Skeletal muscle tissue (tissue), 4 donors: Measurements from ENCODE around the gene MDH1. TPM values are rescaled to one million over a fixed set of nuclear protein-coding genes. Genes with fewer than 3 reads are reported as not detected.
"Not testable (repeated sequence)": the region's sequence is repeated elsewhere in the genome, so short reads cannot be mapped to it uniquely, and the experiment has no call there.

Experiments used
- H3K27ac ChIP-seq: one replicate; pipeline ENCODE4 v1.7.0; 2013; ENCODE audit warnings: mild to moderate bottlenecking, low read depth, low read length, inconsistent platforms
- H3K27me3 ChIP-seq, 3 donors: one replicate each; pipeline ENCODE4 v1.7.0; 2013; ENCODE audit warnings: low read length in 3 of 3; ENCODE audit not compliant: control insufficient read depth in 3 of 3, insufficient read depth in 3 of 3
- H3K36me3 ChIP-seq, 3 donors: one replicate each; pipeline ENCODE4 v1.7.0; 2013; ENCODE audit warnings: low read length in 3 of 3; ENCODE audit not compliant: control insufficient read depth in 3 of 3, insufficient read depth in 3 of 3
- H3K4me1 ChIP-seq, 3 donors: one replicate each; pipeline ENCODE4 v1.7.0; 2013; ENCODE audit warnings: low read length in 3 of 3, mild to moderate bottlenecking in 3 of 3; ENCODE audit not compliant: control insufficient read depth in 3 of 3, insufficient read depth in 3 of 3
- H3K4me3 ChIP-seq, 3 donors: one replicate each; pipeline ENCODE4 v1.7.0; 2013; ENCODE audit warnings: low read length in 3 of 3
- H3K9ac ChIP-seq, 3 donors: one replicate each; pipeline ENCODE4 v1.7.0; 2013; ENCODE audit warnings: low read length in 3 of 3, mild to moderate bottlenecking in 3 of 3, moderate library complexity in 2 of 3, low read depth in 1 of 3
- H3K9me3 ChIP-seq, 3 donors: one replicate each; pipeline ENCODE4 v1.7.0; 2013; ENCODE audit warnings: low read length in 3 of 3; ENCODE audit not compliant: control insufficient read depth in 3 of 3
- total RNA-seq: library from RNA; depleted of rRNA; stranded (reverse); fragments of >200 nt; gene quantifications from one replicate; pipeline ENCODE4 v1.2.3, GENCODE V29; 2014
- donor health status: Osteomylitis.

MDH1 gene
- total RNA-seq, 1 donor from 2014 or later: 232 TPM

GRCh38 chr2:63569740-63570139 lies 19.0 kb upstream of the MDH1 start:
- H3K36me3 ChIP-seq: no peaks in the 10 kb centered on the region
- no peaks in the 10 kb centered on the region for H3K9me3 ChIP-seq
- no peaks in the 10 kb centered on the region for H3K27me3 ChIP-seq
- no peak overlapping the region for H3K9ac ChIP-seq
- H3K4me3 ChIP-seq: no peak overlapping the region
- no peaks in the 10 kb centered on the region for H3K4me1 ChIP-seq
- H3K27ac ChIP-seq: no peak overlapping the region

- Histone ChIP-seq H3K27me3 (no peaks in the 10 kb centered on the region), H3K4me1 (no peaks in the 10 kb centered on the region), H3K9me3 (no peaks in the 10 kb centered on the region), H3K27ac (no peak overlapping the region), H3K9ac (no peak overlapping the region), H3K36me3 (no peaks in the 10 kb centered on the region), H3K4me3 (no peak overlapping the region)
Measured at GRCh38 chr2:63571291-63571690, 17.5 kb upstream of the MDH1 start.

- Histone ChIP-seq H3K27ac (no peak overlapping the region), H3K4me3 (no peak overlapping the region), H3K9me3 (no peaks in the 10 kb centered on the region), H3K4me1 (no peaks in the 10 kb centered on the region), H3K27me3 (no peaks in the 10 kb centered on the region), H3K36me3 (no peaks in the 10 kb centered on the region), H3K9ac (no peak overlapping the region)
Measured at GRCh38 chr2:63572001-63572400, 16.8 kb upstream of the MDH1 start.

GRCh38 chr2:63573026-63573425 lies 15.7 kb upstream of the MDH1 start:
- H3K36me3 ChIP-seq, H3K27me3 ChIP-seq, H3K9me3 ChIP-seq, H3K27ac ChIP-seq, H3K4me1 ChIP-seq, H3K9ac ChIP-seq, H3K4me3 ChIP-seq: not testable (repeated sequence)

- H3K4me1 ChIP-seq, H3K4me3 ChIP-seq, H3K27ac ChIP-seq, H3K9me3 ChIP-seq, H3K9ac ChIP-seq, H3K36me3 ChIP-seq, H3K27me3 ChIP-seq: not testable (repeated sequence)
Measured at GRCh38 chr2:63573726-63574345, 14.9 kb upstream of the MDH1 start.

GRCh38 chr2:63576546-63576945 lies 12.2 kb upstream of the MDH1 start:
- Histone ChIP-seq H3K4me3 (no peak overlapping the region), H3K9ac (no peak overlapping the region), H3K27me3 (no peaks in the 10 kb centered on the region), H3K36me3 (no peaks in the 10 kb centered on the region), H3K4me1 (no peaks in the 10 kb centered on the region), H3K27ac (no peak overlapping the region), H3K9me3 (no peaks in the 10 kb centered on the region)

GRCh38 chr2:63578767-63579166 lies 10.0 kb upstream of the MDH1 start:
- no peak overlapping the region for H3K4me3 ChIP-seq
- no peaks in the 10 kb centered on the region for H3K36me3 ChIP-seq
- no peak overlapping the region for H3K9ac ChIP-seq
- no peaks in the 10 kb centered on the region for H3K9me3 ChIP-seq
- no peaks in the 10 kb centered on the region for H3K27me3 ChIP-seq
- H3K4me1 ChIP-seq: no peaks in the 10 kb centered on the region
- no peak overlapping the region for H3K27ac ChIP-seq

GRCh38 chr2:63580651-63581297 lies 8.0 kb upstream of the MDH1 start:
- H3K9ac ChIP-seq: no peak overlapping the region
- H3K36me3 ChIP-seq: no peaks in the 10 kb centered on the region
- H3K27me3 ChIP-seq: no peaks in the 10 kb centered on the region
- H3K27ac ChIP-seq: no peak overlapping the region
- H3K4me3 ChIP-seq: no peak overlapping the region
- H3K4me1 ChIP-seq: no peaks in the 10 kb centered on the region
- no peaks in the 10 kb centered on the region for H3K9me3 ChIP-seq

- H3K4me3 ChIP-seq: no peak overlapping the region
- no peak overlapping the region for H3K9ac ChIP-seq
- no peak overlapping the region for H3K27ac ChIP-seq
Measured at GRCh38 chr2:63581298-63581961, 7.3 kb upstream of the MDH1 start.

GRCh38 chr2:63582873-63583272 lies 5.9 kb upstream of the MDH1 start:
- Histone ChIP-seq H3K9me3 (no peaks in the 10 kb centered on the region), H3K27me3 (no peaks in the 10 kb centered on the region), H3K27ac (no peak overlapping the region), H3K4me3 (no peak overlapping the region), H3K9ac (no peak overlapping the region), H3K36me3 (no peaks in the 10 kb centered on the region), H3K4me1 (peaks cover 0 to 7% (median 3%) of the 10 kb centered on the region in 3 donors)

More at GRCh38 chr2:63581298-63581961, 7.3 kb upstream of the MDH1 start:
- Histone ChIP-seq H3K4me1 (no peaks in the 10 kb centered on the region), H3K27me3 (no peaks in the 10 kb centered on the region), H3K9me3 (no peaks in the 10 kb centered on the region), H3K36me3 (no peaks in the 10 kb centered on the region)
